Measurements from ENCODE around the gene CKAP4. TPM values are rescaled to one million over a fixed set of nuclear protein-coding genes. Genes with fewer than 3 reads are reported as not detected.

The CKAP4 gene
- total and polyA plus RNA-seq, 9 of the 15 experiments (the other 6 are each of a cell fraction or from before 2014, with no cell fraction given): 0.08 to 0.20 TPM; not detected in 7

DNA sequence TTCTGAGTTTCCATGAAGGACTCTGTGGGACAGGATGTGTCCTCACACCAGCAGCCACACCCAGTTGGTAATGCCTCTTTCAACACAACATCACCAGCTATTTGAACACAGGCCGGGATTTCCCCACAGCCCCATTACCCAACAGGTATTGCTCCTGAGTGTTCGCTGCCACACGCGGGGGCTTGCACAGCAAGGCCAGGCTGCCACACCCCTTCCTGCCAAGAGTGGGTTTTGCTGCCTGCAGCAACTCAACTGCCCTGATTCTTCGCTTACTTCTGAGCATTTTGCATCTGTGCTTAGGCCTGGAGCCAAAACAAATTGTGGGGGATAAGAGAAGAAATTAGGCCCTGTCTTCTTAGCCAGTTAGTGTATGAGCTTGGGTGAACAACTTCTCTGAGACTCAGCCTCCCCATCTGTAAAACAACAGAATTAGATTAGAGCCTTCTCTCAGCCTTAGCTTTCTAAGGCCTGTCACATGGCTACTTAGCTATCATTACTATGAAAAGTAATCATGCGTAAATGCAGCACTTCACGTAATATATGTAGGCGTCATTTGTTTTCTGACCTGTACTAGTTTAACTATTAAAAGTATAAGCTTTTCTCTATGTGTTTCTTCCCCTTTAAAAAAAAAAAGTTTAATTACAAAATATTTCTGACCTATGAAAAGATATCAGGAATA is 20.0 kb downstream of the CKAP4 start:
- BruUV-seq (replicated peaks): no TSS peak
- no peak for DNase-seq (ENCODE audit: extremely low read depth in 1 of 4, low spot score in 3 of 4)
- no peak overlapping the region for H3K4me2 ChIP-seq (ENCODE audit: insufficient read depth, low read length)
- no peak overlapping the region for H3K27ac ChIP-seq (ENCODE audit: extremely low read depth, low read depth, low read length)
- intact Hi-C loops (cut with micrococcal nuclease) (loop anchor here (1.0 to 10.0 kb wide), 5 partner anchors 55 to 877 kb away; no protein-coding TSS in a partner anchor), in situ Hi-C loops (cut with MboI) (loop anchor here (5.0 to 10.0 kb wide), 3 partner anchors 55 to 813 kb away; no protein-coding TSS in a partner anchor)
- CTCF ChIA-PET (ENCODE audit: low intra/inter-chr PET ratio): interaction anchor here (1.5 to 2.3 kb wide), 4 partner anchors 9 to 692 kb away, joined by 5 to 14 read pairs (median 9); no protein-coding TSS in a partner anchor
- H3K4me1 ChIP-seq (replicated peaks in 1 of 2; ENCODE audit: control insufficient read depth in 2 of 2, insufficient read depth in 2 of 2, low read length in 2 of 2): no peaks in the 10 kb centered on the region
- 29% methylated on average over 8 of the region's 8 CpGs for WGBS (ENCODE audit: insufficient coverage, low coverage, missing lambda C conversion rate)
- POLR2A ChIA-PET: interaction anchor here (0.9 to 1.3 kb wide), 2 partner anchors 10 to 54 kb away, joined by 3 to 7 read pairs; no protein-coding TSS in a partner anchor
- no peaks in the 10 kb centered on the region for H3K79me2 ChIP-seq (ENCODE audit: control insufficient read depth, insufficient read depth, low read length)
- no peak for ATAC-seq
- H3K9me3 ChIP-seq (replicated peaks; ENCODE audit: control insufficient read depth, insufficient read depth, low read depth, low read length): no peaks in the 10 kb centered on the region
- H4K20me1 ChIP-seq (replicated peaks; ENCODE audit: control insufficient read depth, insufficient read depth, low read length): peaks cover 4% of the 10 kb centered on the region; the same call in 1 of the 2 replicates
- no peak overlapping the region for H2AFZ ChIP-seq (ENCODE audit: low read depth, low read length)
- no peaks in the 10 kb centered on the region for H3K9me1 ChIP-seq (ENCODE audit: control insufficient read depth, insufficient read depth, low read length)
- no peak overlapping the region for H3K9ac ChIP-seq (ENCODE audit: insufficient read depth in 1 of 2, low read depth in 2 of 2, low read length in 2 of 2)
- FAIRE-seq: no peak
- H3K4me3 ChIP-seq: no peak overlapping the region
- H3K27me3 ChIP-seq (ENCODE audit: control insufficient read depth in 2 of 2, insufficient read depth in 2 of 2, low read length in 2 of 2): peaks cover 10 to 35% of the 10 kb centered on the region in 2 experiments; a peak in 4 of 5 replicates
- H3K36me3 ChIP-seq (ENCODE audit: control insufficient read depth, insufficient read depth, low read length): no peaks in the 10 kb centered on the region
- TF ChIP-seq, protein P1, sequence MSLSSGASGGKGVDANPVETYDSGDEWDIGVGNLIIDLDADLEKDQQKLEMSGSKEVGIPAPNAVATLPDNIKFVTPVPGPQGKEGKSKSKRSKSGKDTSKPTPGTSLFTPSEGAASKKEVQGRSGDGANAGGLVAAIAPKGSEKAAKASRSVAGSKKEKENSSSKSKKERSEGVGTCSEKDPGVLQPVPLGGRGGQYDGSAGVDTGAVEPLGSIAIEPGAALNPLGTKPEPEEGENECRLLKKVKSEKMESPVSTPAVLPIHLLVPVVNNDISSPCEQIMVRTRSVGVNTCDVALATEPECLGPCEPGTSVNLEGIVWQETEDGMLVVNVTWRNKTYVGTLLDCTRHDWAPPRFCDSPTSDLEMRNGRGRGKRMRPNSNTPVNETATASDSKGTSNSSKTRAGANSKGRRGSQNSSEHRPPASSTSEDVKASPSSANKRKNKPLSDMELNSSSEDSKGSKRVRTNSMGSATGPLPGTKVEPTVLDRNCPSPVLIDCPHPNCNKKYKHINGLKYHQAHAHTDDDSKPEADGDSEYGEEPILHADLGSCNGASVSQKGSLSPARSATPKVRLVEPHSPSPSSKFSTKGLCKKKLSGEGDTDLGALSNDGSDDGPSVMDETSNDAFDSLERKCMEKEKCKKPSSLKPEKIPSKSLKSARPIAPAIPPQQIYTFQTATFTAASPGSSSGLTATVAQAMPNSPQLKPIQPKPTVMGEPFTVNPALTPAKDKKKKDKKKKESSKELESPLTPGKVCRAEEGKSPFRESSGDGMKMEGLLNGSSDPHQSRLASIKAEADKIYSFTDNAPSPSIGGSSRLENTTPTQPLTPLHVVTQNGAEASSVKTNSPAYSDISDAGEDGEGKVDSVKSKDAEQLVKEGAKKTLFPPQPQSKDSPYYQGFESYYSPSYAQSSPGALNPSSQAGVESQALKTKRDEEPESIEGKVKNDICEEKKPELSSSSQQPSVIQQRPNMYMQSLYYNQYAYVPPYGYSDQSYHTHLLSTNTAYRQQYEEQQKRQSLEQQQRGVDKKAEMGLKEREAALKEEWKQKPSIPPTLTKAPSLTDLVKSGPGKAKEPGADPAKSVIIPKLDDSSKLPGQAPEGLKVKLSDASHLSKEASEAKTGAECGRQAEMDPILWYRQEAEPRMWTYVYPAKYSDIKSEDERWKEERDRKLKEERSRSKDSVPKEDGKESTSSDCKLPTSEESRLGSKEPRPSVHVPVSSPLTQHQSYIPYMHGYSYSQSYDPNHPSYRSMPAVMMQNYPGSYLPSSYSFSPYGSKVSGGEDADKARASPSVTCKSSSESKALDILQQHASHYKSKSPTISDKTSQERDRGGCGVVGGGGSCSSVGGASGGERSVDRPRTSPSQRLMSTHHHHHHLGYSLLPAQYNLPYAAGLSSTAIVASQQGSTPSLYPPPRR (CRISPR knock-in tag; IDR thresholded peaks at IDR 0.05; ENCODE audit: borderline replicate concordance): no peak
- TF ChIP-seq ZKSCAN3 (CRISPR knock-in tag; IDR thresholded peaks at IDR 0.05): no peak
- TF ChIP-seq PHF21A (IDR thresholded peaks at IDR 0.05; ENCODE audit: borderline replicate concordance, low read depth): no peak
- no peak for TF ChIP-seq FOXK2 (conservative IDR thresholded peaks at IDR 0.05 in 1 of 2, IDR thresholded peaks at IDR 0.05 in 1 of 2; ENCODE audit: low read depth in 2 of 2)

All from K562 (cell line).